Bone marrow (tissue), 2 donors: ENCODE results near the gene INSC.

Source experiments
- DNase-seq, 2 donors: peaks; one replicate each; lab custom pipeline; 2025; lab: John Stamatoyannopoulos, UW

The INSC gene

DNA sequence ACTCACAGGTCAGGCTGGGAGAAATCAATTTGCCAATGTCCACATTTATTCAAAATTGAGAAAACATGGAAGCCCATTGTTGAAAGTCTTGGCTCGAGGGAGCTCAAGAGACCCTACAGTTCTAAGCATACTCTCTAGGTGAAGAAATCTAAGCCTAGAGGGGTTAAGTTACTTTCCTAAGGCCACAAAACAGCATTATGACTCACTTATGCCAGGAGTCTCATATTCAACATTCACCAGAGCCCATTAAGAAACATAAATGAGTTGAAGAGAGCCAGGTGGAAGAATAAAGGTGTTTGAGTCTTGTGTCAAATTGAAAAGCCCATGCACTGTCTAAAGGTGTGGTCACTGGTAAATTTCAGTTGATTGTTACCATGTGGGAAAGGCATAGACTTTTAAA lies 108.1 kb downstream of the INSC start:
- no peak for DNase-seq

DNA sequence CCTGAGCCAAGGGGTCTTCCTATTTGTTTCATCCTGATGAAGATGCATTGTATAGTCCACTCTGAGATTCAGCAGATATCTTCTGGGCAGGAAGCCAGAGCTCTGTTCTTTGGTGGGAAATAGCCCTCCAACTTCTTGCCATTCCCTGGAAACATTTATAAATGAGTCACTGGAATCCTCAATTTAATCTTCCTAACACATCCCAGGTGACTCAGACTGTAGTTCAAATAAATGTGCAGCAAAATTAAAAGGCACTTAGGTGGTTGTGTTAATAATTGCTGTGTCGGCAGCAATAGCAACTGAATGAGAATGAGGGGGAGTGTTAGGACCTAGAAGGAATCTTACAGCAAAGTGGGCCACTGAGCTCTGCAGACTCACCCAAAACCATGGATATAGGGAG lies 108.6 kb downstream of the INSC start:
- DNase-seq = no peak

DNA sequence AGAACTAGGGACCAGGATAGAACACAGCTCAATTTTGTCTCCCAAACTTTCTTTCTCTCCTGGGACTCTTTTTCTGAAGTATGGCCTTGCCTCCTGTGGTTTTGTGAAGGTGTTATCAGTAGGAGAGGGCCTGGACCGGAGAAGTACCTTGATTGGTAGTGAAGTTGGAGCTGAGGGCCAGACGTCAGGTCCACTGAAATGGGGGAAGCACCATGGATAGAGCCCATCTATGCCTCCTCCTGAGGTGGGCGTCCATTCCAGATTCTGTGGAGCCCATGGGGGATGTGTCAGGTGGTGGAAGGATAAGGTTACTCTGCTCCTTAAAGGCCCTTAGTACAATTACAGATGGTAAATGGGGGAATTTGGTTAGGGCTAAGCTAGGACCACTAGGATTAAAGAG lies 109.7 kb downstream of the INSC start:
- no peak for DNase-seq

DNA sequence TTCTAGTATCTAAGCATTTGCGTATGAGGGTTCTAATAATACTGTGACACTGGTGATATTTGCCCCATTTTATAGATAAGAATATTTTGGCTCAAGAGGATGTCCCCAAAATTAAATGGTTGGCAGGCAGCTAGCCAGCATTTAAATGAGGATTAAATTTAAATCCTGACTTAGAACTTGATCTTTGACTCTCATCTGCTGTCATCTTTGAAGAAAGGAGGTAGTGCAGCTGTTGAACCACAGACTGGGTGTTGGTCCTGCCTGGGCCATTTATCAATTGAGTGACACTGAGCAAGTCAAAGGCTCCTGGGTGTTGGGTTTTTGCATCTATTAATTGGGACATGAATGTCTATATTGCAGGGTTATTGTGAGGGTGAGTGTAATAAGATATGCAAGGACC lies 112.3 kb downstream of the INSC start:
- no peak for DNase-seq

DNA sequence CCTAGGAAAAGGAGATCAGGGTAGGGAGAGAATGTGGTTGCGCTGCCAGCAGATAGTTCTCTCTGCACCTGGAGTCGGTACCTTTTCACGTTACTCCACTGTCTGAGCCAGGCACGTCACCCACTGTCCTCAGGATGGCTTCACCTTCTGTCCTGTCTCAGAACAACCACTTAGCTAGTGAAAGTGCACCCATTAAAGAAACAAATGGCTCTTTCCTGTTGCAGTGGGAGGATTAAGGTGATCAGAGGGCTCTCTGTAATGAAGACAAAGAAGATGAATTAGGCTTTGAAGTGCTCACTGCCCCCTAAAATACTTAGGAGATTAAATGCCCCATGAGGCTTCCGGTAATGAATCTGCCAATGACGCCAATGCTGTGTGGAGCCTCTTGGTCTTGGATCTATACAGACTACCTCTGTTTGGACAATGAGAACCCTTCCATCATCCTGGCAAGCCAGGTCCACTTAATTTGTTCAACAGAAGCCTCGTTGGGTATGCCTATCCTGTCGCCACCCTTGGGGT lies 113.7 kb downstream of the INSC start:
- no peak for DNase-seq

DNA sequence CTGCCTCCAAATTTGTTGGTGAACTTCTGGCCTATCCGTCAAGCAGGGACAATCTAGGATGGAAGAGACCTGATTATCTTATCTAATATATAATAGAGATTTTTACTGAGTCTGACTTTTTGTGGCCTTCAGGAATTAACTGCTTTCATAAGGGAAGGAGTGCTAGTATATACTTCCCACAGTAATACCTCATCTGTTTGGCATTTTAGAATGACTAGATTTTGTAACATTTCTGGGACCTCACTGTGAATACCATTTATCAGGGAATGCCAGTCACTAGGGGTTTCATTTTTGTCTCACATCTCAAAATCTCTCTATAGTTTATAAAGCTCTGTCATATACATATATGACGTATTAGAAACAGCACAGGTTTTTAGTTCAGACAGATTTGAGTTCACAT lies 114.3 kb downstream of the INSC start:
- DNase-seq = no peak

DNA sequence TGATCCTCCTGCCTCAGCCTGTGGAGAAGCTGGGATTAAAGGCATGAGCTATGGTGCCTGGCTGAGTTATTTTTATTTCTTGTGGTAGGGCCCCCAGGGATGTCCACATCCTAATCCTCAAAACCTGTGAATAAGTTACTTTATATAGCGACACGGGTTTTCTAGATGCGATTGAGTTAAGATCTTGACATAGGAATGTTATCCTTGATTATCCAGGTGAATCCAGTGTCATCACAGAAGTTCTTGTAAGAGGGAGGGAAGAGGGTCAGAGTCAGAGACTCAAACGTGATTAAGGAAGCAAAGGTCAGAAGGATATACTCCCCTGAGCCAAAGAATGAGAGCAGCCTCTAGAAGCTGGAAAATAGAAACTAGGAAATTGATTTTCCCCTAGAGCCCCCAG lies 117.8 kb downstream of the INSC start:
- no peak for DNase-seq

DNA sequence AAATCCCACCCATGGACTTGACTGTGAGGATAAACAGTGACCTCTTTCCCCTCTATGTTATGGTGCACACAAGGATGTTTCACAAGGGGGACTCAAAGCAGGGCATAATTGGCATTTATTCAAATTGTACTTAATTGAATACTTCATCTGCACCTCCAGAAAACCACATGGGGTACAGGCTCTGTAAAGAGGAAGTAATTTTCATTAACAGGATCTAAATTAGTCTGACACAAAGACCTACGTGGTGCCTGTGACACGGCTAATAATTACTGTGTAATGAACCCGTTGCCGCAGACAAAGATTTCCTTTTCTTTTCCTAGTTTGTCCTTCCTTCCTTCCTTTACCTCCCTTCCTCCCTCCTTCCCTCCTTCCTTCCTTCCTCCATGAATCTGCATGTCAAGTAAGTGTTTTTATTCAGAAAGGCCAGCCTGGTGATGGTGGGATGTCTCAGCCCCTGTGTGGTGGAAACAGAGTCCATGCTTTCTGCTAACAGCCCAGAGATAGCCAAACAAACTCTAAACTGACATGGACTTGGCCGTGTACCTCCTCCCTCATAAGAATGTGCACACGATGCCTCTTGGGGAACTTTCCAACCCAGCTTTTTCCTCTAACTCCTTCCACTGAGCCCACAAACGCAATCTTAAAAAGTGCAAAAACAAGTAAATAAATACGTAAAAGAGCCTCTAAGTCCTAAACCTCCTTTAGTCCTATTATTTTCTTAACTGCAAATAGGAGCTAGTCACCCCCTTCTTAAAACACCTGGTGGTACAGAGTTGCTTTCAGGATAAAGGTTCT lies 118.8 kb downstream of the INSC start:
- DNase-seq = no peak

DNA sequence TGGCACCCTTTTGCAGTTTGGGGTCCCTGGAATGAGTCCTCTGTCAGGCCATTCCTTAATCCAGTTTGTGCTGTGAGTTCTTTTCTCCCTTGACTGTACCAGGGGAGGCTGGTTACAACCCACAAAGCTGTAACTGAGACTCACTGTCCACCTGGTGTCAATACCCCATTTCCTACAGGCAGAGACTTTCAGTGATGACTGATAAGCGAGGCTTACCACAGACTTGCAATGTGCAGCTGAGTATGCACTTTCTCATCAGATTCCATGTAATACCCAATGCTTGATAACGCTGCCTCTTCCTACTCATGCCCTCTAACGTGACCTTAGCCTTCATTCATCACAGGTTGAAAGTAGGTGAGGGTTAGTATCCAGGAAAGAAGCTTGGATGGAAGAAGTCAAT lies 120.1 kb downstream of the INSC start:
- DNase-seq = no peak

DNA sequence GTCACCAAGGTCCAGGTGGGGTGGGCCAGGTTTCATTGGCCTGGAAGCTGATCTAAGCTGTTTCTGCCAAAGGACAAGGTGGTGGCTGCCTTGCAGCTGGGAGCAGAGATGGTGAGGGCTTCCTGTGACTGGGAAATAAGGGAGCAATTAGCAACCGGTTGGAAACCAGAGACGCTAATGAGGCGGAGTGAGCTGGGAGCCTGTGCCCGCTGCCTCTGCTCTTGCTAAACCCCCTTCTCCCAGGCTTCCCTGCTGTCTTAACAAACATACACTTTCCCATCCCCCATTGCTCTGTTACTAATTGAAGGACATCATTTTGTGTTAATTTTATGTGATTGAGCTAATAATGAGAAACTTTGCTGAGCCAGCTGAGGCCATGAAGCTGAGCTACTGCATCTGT lies 121.8 kb downstream of the INSC start:
- DNase-seq = no peak

DNA sequence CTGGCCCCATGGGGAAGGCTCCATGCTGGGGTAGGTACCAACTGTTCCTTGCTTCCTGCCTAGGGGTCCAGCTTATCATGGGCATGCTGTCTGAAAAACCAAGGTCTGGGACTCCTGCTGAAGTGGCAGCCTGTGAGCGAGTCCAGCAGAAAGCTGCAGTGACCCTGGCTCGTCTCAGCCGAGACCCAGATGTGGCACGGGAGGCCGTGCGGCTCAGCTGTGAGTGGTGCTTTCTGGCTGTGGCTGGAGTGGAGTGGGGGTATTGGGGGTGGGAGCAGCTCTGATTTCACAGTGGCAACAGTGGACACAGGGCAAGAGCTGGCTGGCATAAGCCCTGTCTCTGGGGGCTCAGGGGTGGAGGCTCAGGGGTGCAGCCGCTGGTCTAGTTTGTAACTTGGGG lies 124.1 kb downstream of the INSC start:
- no peak for DNase-seq

DNA sequence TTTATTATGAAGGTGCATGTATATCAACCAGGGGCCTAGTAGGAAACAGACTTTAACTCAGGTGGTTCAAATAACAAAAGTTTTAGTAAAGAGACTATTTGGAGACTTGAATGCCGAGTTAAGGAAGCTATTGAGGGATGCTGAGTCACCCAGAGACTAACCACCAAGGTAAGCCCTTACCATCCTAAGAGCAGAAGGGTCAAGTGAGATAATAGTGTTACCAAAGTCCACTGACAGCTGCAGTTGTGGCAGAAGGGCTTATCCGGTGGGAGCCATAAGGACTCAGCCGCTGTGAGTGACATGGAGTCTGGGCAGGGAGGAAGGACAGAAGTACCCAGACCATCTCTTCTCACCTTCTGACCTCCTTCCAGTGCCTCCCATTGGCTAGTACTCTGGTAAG lies 134.0 kb downstream of the INSC start:
- no peak for DNase-seq

DNA sequence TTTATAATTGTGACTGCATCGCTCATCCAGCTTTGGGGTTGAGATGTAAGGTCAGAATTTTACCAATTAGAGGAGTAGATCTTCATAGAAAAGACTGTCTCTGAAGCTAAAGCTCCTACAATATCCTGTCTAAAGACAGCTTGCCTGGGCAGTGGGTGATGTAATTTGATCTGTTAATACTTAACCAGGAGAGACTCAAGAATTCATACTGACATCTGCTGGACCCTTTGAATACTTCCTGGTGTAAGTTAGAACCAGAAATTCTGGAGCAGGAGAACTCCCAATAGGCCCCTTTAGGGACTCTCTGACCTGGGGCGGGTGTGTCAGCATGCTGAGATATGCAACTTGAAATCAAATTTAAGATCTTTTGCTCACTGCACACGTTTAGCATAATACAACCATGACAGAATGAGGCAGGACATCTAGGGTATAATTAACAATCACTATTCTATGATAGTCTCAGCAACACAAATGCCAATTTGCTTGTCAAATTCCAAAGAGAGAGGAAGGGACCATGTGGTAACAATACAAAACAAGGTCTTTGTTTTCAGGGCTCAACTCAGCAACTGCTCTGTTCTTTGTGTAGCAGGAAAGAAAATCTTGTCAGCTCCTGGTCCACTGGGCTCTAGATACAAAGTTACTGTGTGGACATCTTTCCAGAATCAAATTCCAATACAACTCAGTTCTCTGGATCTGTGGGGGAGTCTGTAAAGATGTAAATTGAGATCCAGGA lies 143.9 kb downstream of the INSC start:
- DNase-seq = no peak

DNA sequence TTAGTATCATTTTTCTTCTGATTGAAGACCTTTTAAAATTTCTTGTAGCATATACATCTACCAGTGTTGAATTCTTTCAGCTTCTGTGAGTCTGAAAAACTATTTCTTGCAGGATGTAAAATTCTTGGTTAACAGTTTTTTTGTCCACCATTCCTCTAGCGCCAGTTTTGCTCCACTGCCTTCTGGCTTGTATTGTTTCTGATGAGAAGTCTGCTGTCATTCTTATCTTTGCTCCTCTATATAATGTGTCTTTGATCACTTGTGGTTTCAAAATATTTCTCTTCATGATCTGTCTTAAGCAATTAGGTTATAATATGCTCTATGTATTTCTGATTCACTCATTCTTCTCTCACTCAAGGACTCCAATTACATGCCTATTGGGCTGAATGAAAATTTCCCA lies 152.3 kb downstream of the INSC start:
- no peak for DNase-seq

DNA sequence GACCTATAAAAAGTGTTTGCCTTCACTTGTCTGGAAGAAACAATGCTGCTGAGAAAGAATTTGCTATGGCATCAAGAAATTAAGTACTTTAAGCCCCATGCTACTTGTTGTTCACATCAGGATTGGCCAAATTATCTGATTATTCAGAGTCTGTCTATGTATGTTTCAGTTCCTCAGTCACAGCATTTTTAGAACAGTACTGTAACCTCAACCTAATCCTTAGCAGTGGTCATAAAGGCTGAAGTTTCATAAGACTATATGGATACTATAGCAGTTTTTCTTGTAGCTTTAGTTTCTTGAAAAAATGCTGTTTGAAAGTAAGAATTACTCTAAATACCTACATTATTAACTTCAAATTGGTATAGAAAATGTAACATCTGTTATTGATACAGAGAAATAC lies 153.9 kb downstream of the INSC start:
- DNase-seq = no peak

DNA sequence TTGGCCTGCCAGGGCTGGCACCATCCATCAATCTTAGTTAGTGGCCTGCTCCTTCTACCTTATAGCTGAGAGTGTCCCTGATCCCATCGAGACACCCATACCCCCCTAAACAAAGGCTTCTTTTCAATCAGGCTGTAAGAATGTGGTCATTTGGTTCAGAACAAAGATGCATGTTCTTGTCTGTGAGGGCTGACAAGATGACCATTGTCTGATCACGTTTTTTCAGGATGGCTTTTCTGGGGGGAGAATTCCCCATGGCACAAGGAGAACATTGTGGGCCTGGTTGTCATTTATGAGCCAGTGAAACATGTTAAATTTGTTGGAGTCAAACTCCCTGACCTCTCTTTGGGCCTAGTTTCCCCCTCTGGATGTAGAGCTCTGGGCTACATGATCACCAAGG lies 160.4 kb downstream of the INSC start:
- no peak for DNase-seq

DNA sequence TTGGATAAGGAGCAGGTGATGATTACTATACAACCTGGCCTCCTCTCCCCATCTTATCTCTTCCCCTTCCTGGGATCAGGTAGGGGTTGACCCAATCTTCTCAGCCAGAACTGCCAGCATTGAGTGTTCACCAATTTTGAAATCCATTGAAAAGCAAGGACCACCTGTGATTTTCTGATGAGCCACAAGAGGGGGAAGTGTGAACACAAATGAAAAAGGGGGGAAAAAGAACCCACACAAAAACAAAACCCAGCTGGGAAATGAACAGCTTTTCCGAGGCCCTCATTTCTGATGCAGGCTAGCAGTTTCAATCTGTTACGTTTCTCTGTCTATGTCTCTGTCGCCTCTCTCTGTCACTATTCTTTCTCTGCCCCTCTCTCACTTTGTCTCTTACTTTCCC lies 161.9 kb downstream of the INSC start:
- no peak for DNase-seq

DNA sequence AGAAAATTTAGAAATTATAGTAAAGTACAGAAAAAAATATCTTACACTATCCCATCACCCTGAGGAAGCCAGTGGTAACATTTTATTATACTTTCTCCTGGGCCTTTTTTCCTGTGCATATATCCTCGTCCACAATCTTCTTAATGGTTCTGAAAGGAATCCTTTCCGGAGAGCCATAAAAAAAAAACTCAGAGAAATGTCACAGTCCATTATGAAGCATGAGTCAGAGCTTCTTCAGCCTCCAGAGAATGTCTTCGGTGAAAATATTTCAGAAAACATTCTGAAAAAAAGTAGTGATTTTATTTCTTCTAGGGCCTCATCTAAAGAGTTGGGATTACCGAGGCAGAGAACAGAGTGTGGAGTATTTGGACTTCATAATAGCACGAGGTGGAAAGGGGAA lies 163.4 kb downstream of the INSC start:
- no peak for DNase-seq

DNA sequence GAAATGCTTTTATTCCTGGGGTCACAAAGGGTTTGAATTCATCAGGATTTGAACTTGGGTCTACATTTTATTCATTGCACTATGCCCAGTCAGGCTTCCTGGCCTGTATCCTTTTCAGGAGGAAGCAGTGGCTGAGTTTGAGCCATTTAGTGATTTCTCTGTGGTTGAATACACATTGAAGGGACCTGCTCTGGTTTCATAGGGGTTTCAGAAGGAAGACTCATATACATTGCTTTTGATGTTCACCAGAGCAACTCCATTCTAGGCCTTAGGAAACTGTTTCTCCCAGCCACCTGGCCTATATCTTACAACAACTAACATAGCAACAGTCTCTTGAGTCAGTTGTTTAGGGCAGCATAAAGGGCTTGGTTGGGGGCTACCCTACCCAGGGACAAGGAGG lies 165.7 kb downstream of the INSC start:
- no peak for DNase-seq

DNA sequence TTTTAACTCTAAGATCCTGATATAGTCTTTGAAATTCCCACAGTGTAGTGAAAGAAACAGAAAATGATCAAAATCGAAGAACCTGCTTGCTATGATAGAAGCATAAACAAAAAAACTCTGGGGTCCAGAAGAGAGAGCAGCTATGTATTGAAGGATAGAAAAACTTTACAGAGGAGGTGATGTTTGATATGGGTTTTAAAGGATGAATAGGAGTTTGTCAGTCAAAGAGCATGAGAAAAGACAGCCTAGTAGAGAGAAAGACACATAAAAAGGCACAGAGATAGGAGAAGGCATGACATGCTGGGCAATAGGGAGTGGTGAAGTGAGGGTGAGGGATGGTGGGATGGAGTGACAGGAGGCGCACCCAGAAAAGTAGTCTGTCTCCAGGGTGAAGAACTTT lies 168.0 kb downstream of the INSC start:
- DNase-seq = no peak

DNA sequence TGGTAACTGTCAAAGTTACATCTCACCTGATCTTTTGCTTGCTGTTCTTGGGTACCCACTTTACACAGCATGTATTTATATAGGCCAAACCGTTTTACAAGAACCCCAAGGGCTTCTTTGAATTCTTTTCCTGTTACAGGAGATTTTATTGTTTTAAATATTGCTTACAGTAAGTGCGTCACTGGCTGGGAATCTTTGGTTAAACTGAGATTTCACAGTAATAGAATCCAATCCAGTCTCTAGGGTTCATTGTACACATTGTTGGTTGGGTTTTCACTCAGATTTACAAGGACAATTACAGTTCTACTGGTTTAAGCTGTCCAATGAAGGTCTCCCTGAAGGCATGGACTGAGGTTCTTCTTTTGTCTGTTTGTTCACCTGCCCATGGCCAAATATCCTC lies 171.7 kb downstream of the INSC start:
- DNase-seq = no peak

DNA sequence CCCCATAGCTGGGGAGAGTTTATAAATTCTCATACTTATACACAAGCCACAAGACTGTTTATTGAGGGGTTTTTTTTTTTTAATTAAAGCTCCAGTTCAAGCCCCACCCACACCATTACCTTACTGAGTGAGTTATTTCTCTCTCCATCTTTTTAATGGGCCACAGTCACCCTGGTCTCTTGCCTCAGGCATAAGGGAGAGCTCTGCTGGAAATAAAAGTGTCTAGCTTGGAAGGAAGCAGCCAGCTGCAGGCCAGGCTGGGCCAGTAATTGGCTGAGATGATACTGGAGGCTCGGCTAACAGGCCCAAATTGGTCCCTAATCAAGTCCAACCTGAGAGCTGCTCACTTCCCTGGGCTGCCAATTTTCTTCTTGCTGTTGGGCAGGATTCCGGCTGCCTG lies 174.1 kb downstream of the INSC start:
- no peak for DNase-seq

DNA sequence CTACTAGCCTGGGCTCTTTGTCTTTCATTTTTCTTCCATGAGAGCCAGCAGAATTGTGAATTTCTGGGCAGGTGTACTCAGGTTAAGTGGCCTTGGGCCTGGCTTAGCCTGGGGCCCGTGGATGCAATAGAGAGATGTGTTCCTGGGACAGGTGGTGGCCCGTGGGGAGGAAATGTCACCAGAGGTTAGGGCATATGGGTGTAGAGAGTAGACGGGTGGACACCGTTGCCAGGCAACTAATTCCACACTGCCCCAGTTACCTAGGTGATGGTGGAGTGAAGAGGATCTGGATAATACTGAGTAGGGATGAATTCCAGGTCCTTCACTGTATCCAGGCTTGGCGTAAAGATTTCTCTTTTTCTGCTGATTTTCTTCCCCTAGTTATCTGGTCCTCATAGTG lies 175.0 kb downstream of the INSC start:
- no peak for DNase-seq

DNA sequence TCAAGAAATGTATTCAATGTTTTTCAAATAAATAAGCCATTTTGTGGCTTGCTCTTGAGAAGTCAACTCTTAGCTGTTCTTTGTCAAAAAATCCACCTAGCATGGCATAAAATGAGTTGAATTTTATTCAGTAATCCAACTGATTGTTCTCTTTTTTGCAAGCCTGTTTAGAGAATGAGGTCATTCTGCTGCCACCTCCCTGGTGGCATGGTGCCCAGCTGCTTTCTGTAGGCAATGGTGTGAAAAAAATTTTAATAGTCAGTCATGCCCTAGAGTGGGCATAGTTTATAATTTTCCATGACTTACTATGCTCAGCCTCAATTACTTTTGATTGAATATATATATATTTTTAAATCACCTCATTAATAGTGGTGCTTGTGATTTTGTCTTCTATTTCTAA lies 177.2 kb downstream of the INSC start:
- no peak for DNase-seq
